ENCODE results near the gene SPTBN4.
"Not testable (repeated sequence)": the region's sequence is repeated elsewhere in the genome, so short reads cannot be mapped to it uniquely, and the experiment has no call there.

The SPTBN4 gene

DNA sequence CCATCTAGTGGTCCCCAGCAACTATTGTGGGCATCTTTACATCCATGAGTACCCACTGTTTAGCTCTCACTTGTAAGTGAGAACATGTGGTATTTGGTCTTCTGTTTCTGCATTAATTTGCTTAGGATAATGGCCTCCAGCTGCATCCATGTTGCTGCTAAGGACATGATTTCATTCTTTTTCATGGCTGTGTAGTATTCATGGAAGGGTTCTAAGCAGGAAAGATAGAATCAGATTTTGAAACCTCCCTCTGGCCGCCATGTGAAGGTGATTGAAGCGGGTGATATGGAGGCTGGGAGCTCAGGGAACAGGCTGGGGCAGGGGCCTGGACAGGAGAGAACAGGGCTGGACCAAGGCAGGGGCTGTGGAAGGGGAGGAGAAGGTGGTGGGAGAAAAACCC lies 154.5 kb downstream of the SPTBN4 start:
- DNase-seq (ENCODE audit: low spot score): no peak

DNA sequence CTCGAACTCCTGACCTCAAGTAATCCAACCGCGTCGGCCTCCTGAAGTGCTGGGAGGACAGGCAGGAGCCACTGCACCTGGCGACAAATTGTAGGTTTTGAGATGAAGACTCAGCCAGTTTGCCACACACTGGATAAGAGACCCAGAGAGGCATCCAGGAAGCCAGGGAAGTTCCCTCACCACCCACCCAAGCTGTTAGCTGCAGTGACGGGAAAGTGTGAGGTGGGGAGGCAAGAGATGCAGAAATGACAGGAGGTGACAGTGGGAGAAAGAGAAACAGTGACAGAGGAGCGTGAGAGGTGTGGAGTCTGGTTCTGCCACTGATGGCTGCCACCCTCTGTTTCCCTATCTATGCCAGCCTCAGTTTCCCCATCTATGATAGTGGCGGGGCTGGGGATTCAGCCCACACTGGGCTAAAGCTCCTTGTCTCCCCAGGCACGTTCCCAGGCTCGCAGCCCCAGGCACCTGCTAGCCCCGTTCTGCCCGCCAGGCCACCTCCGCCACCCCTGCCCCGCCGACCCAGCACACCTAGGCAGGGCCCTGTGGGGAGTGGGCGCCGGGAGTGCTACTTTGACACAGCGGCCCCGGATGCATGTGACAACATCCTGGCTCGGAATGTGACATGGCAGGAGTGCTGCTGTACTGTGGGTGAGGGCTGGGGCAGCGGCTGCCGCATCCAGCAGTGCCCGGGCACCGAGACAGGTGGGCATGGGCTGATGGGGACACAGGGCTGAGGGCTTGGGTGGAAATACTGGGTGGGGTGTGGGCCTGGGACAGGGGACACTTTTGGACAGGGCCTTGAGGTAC lies 155.4 kb downstream of the SPTBN4 start:
- DNase-seq (ENCODE audit: low spot score): no peak

DNA sequence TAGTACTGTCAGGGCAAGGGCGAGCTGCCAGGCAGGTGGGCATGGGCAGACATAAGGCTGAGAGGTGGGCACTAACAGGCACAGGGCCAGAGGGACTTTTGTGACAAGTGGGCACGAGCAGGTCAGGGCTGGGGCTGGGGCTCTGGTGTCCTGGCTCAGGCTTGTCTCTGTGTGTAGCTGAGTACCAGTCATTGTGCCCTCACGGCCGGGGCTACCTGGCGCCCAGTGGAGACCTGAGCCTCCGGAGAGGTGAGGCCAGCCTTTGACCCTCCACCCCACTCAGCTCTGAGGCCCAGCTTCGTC lies 155.9 kb downstream of the SPTBN4 start:
- DNase-seq (ENCODE audit: low spot score): no peak

DNA sequence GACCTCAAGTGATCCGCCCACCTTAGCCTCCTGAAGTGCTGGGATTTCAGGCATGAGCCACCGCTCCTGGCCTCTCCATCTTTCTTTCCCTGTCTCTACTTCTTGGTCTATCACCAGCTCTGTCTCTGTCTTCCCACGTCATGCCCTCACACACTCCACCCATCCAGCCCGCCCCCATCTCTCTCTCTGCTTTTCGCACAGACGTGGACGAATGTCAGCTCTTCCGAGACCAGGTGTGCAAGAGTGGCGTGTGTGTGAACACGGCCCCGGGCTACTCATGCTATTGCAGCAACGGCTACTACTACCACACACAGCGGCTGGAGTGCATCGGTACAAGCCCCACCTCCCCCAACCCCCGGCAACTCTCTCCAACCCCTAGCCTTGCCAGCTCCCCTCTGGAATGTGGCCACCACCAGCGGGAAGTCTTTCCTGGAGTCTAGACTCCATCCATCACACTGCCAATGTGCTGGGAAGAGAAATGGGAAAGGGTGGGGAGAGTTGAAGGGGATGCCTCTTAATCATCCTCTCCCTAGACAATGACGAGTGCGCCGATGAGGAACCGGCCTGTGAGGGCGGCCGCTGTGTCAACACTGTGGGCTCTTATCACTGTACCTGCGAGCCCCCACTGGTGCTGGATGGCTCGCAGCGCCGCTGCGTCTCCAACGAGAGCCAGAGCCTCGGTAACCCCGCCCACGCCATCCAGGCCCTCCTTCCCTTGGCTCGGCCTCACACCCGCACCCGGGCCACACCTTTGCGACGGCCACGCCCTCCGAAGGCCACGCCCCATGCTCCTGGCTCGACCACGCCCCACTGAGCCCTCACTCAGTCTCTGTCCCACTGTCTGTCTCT lies 156.8 kb downstream of the SPTBN4 start:
- DNase-seq (ENCODE audit: low spot score): no peak

DNA sequence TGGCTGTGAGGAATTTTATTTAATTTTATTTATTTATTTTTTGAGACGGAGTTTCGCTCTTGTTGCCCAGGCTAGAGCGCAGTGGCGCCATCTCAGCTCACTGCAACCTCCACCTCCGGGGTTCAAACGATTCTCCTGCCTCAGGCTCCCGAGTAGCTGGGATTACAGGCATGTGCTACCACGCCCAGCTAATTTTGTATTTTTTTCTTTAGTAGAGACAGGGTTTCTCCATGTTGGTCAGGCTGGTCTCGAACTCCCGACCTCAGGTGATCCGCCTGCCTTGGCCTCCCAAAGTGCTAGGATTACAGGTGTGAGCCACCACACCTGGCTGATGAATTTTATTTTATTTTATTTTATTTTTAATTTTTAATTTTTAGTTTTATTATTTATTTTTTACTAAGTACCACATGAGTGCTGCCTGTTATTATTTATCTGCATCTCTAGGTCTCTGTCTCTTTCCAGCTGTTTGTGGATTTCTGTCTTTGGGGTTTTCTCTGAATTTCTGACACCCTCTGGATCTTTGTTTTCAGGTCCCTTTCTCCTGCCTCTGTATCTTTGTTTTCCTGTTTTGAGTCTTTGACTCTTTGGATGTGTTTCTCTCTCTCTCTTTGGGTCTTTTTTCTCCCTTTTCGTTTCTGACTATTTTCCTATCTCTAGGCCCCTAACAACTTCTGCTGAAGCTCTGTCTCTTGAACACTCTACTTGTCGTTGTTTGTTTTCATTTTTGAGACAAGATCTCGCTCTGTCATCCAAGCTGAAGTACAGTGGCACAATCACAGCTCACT lies 157.8 kb downstream of the SPTBN4 start:
- DNase-seq (ENCODE audit: low spot score): not testable (repeated sequence)

DNA sequence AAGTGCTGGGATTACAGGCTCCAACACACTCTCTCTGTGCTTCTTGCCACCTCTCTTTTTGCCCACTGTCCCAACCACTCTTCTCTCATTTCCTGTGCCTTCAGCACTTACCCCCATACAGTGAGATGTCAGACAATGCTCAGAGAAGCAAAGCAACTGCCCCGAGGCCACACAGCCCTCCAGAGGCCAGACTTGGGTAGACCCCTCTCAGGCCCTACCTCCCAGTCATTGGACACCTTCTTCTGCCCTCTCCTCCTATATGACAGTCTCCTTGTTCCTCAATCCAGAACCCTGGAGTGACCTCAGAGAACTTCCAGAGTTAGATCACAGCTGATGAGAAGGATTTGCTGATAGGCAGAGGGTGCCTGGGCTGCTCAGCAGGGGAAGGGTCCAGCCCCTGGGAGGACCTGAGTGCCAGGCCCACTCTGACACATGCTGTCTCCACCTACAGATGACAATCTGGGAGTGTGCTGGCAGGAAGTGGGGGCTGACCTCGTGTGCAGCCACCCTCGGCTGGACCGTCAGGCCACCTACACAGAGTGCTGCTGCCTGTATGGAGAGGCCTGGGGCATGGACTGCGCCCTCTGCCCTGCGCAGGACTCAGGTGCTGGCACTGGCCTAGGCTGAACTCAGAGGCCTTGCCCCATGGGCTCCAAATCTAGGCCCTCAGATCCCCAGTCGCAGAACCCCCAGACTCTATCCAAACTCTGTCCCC lies 158.8 kb downstream of the SPTBN4 start:
- DNase-seq (ENCODE audit: low spot score): no peak

Data from CD4-positive, alpha-beta T cell treated with Interleukin-6 at 100 ng/mL for 8 hours (primary cell).